Measurements from ENCODE around the gene ZNF200. TPM values are rescaled to one million over a fixed set of nuclear protein-coding genes. Genes with fewer than 3 reads are reported as not detected.

Gene ZNF200
- total RNA-seq, 1 donor from 2014 or later: 9.0 TPM

- no peaks in the 10 kb centered on the region for H3K36me3 Mint-ChIP-seq (ENCODE audit: unreplicated experiment)
- H3K4me1 Mint-ChIP-seq (ENCODE audit: unreplicated experiment): peaks cover 30% of the 10 kb centered on the region
- DNase-seq (ENCODE audit: extremely low spot score, unreplicated experiment): no peak
- peak overlapping the region; percentile 85 for H3K4me3 Mint-ChIP-seq (ENCODE audit: unreplicated experiment)
- no peaks in the 10 kb centered on the region for H3K9me3 Mint-ChIP-seq (ENCODE audit: unreplicated experiment)
- H3K27me3 Mint-ChIP-seq (ENCODE audit: unreplicated experiment): peaks cover 20% of the 10 kb centered on the region
- peak overlapping the region; percentile 56 for H3K27ac Mint-ChIP-seq (ENCODE audit: unreplicated experiment)
- TF ChIP-seq CTCF (IDR thresholded peaks at IDR 0.05): no peak
Measured at GRCh38 chr16:3189869-3190268, 45.1 kb downstream of the ZNF200 start.

GRCh38 chr16:3188925-3189825 is 45.8 kb downstream of the ZNF200 start:
- H3K4me3 Mint-ChIP-seq (ENCODE audit: unreplicated experiment): peak overlapping the region; percentile 85
- H3K27me3 Mint-ChIP-seq (ENCODE audit: unreplicated experiment): peaks cover 20% of the 10 kb centered on the region
- no peaks in the 10 kb centered on the region for H3K9me3 Mint-ChIP-seq (ENCODE audit: unreplicated experiment)
- no peak for DNase-seq (ENCODE audit: extremely low spot score, unreplicated experiment)
- no peaks in the 10 kb centered on the region for H3K36me3 Mint-ChIP-seq (ENCODE audit: unreplicated experiment)
- TF ChIP-seq CTCF (IDR thresholded peaks at IDR 0.05): no peak
- peak overlapping the region; percentile 54 for H3K27ac Mint-ChIP-seq (ENCODE audit: unreplicated experiment)
- peaks cover 32% of the 10 kb centered on the region for H3K4me1 Mint-ChIP-seq (ENCODE audit: unreplicated experiment)

- peaks cover 37% of the 10 kb centered on the region for H3K4me1 Mint-ChIP-seq (ENCODE audit: unreplicated experiment)
- H3K27me3 Mint-ChIP-seq (ENCODE audit: unreplicated experiment): peaks cover 24% of the 10 kb centered on the region
- TF ChIP-seq CTCF (IDR thresholded peaks at IDR 0.05): no peak
- no peaks in the 10 kb centered on the region for H3K9me3 Mint-ChIP-seq (ENCODE audit: unreplicated experiment)
- H3K27ac Mint-ChIP-seq (ENCODE audit: unreplicated experiment): no peak overlapping the region
- no peak for DNase-seq (ENCODE audit: extremely low spot score, unreplicated experiment)
- no peaks in the 10 kb centered on the region for H3K36me3 Mint-ChIP-seq (ENCODE audit: unreplicated experiment)
- H3K4me3 Mint-ChIP-seq (ENCODE audit: unreplicated experiment): peak overlapping the region; percentile 85
Measured at GRCh38 chr16:3188675-3188924, 46.4 kb downstream of the ZNF200 start.

GRCh38 chr16:3187798-3188674 is 46.9 kb downstream of the ZNF200 start, which contains the start of gene OR1F1:
Gene OR1F1 (plus strand): TSS chr16:3188204.
- no peak for DNase-seq (ENCODE audit: extremely low spot score, unreplicated experiment)
- Mint-ChIP-seq H3K27me3 (ENCODE audit: unreplicated experiment) (peaks cover 30% of the 10 kb centered on the region), H3K4me1 (ENCODE audit: unreplicated experiment) (peaks cover 43% of the 10 kb centered on the region), H3K4me3 (ENCODE audit: unreplicated experiment) (peak within 1 kb of the TSS; percentile 85), H3K27ac (ENCODE audit: unreplicated experiment) (peak within 1 kb of the TSS; percentile 69), H3K9me3 (ENCODE audit: unreplicated experiment) (no peaks in the 10 kb centered on the region), H3K36me3 (ENCODE audit: unreplicated experiment) (no peaks in the 10 kb centered on the region)
- TF ChIP-seq CTCF (IDR thresholded peaks at IDR 0.05): no peak
